CD1c-positive myeloid dendritic cell (primary cell): ENCODE results near the gene CD2AP.
"Not testable (repeated sequence)": the region's sequence is repeated elsewhere in the genome, so short reads cannot be mapped to it uniquely, and the experiment has no call there.

Experiments
- DNase-seq: peaks from one replicate; pipeline ENCODE4 v3.0.0-alpha.2; 2016; ENCODE audit errors: extremely low spot score

Gene CD2AP, protein sequence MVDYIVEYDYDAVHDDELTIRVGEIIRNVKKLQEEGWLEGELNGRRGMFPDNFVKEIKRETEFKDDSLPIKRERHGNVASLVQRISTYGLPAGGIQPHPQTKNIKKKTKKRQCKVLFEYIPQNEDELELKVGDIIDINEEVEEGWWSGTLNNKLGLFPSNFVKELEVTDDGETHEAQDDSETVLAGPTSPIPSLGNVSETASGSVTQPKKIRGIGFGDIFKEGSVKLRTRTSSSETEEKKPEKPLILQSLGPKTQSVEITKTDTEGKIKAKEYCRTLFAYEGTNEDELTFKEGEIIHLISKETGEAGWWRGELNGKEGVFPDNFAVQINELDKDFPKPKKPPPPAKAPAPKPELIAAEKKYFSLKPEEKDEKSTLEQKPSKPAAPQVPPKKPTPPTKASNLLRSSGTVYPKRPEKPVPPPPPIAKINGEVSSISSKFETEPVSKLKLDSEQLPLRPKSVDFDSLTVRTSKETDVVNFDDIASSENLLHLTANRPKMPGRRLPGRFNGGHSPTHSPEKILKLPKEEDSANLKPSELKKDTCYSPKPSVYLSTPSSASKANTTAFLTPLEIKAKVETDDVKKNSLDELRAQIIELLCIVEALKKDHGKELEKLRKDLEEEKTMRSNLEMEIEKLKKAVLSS

DNA sequence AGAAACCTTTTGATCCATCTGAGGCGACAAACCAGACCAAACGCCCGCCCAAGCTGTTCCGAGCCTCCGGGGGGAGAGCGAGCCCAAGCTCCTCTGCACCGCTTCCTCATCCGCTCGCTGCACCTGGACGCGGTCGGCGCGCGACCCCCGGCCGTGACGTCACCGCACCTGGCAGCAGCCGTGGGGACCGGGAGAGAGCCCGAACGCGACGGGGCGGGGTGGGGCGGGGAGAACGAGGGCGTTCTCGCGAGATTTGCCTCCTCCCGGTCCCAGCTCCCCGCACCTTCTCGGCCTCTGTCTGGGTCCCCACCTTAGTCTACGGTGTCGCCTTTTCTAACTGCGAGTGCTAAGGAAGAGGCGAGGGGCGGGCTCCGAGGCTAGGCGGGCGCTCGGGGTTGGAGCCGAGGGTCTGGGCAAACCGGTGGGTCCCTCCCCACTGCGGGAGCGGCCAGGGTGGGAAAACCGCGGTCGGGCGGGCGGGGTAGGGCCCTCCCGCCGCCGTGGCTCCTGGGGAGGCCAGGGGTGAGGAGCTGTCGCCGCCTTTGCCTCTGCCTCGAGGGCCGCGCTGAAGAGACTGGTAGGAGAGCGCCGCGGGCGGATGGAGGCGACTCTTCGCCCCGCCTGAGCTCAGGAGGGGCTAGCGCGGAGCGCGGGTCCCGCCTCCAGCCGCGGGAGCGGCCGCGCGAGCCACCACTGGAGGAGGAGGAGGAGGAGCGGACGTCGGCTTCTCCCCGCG, at the start of gene CD2AP:
CD2AP (plus strand) TSS at position 293 of the 736 bp plus-strand sequence. CDS start 456 bp downstream, outside the sequence.
- DNase-seq: peak; percentile 83

DNA sequence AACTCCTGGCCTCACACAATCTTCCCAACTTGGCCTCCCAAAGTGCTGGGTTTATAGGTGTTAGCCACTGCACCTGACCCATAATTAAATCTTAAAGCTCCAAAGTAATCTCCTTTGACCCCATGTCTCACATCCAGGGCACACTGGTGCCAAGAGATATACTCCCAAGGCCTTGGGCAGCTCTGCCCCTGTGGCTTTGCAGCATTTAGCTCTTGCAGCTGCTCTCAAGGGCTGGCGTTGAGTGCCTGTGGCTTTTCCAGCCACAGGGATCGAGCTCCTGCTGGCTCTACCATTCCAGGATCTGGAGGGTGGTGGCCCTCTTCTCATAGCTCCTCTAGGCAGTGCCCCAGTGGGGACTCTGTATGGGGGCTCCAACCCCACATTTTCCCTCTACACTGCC, 49.3 kb upstream of the CD2AP start:
- no peak for DNase-seq

DNA sequence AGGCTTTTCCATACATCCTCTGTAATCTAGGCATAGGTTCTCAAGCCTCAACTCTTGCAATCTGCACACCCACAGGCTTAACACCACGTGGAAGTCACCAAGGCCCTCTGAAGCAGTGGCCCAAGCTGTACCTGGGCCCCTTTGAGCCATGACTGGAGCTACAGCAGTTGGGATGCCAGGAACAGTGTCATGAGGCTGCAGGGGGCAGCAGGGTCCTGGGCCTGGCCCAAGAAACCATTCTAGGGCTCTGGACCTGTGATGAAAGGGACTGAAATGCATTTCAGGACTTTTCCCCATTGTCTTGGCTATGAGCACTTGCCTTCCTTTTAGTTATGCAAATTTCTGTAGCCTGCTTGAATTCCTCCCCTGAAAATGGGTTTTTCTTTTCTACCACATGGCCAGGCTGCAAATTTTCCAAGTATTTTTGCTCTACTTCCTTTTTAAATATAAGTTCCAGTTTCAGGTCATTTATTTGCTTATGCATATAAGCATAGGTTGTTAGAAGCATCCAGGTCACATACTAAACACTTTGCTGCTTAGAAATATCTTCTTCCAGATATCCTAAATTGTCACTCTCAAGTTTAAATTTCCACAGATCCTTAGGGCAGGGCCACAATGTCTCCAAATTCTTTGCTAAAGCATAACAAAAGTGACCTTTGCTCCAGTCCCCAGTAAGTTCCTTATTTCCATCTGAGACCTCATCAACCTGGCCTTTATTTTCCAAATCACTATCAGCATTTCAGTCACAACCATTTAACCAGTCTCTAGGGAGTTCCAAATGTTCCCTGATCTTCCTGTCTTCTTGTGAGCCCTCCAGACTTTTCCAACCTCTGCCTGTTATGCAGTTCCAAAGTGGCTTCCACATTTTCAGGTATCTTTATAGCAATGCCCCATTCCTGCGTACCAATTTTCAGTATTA, 48.6 kb upstream of the CD2AP start:
- DNase-seq: no peak

DNA sequence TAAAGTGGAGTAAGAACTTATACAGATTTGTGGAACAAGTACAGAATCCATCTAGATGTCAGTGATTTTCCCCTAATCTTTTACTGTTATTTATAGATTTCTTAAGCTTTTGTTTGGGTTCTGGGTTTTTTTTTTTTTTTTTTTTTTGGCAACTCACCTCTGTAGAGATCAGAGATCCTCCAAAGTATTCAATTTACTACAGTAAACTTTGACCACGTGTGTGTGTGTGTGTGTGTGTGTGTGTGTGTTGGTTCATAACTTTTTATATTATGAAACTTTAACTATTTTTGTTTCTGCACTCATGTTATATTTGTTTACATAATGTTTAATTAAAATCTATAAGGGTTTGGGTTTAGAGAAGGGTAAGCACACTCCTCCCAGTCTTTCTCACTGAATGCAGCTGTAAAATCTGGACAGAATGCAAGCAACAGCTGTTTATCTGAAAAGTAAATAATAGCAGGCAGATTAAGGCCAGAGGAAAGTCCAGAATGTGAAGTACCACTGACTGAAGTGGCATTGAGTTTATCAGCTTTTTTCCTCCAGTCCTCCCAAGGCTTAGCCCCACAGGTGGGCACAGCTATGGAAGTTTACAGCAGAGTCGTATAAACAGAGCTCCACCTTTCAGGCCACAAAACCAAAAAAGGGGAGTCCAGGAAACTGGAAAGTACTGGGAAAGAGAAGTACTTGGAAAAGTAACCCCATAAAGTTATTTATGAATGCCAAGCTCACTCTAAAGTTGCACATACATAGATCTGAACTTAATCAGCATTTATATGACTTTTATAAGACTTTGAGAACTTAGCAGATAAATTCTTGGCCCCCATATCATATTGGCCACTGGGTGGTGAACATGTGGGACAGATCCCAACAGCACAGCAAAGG, 43.0 kb upstream of the CD2AP start:
- no peak for DNase-seq

DNA sequence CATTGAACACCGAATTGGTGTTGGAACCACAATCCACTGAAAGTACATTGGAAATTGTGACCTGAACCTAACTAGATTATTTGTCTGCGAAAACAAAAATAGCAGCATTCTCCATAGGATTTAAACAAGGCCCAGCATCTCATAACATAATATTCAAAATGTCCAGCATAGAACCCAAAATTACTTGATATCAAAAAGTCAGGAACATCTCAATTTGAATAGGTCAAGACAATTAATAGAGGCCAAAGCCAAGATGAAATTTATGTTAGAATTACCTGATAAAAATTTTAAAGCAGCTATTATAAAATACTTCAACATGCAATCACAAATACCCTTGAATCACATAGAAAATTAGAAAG, 42.4 kb upstream of the CD2AP start:
- no peak for DNase-seq

DNA sequence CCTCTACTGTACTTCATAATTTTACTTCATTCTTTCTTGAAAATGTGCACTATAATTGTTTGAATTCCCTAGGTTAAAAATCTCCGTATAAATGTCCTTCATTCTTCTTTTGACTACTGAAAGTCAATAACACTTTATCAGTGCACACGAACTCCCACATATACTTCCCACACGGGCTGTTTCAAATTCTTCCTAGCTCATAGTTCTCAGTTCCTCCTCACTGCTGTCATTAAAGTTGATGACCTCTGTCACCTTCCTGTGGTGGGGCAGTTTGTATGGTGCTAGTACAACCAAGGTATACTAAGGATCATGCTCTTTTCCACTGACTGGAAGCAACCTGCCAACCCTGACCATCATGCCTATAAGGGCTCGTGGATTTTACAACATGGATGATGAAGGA, 40.0 kb upstream of the CD2AP start:
- DNase-seq: peak; percentile 88

DNA sequence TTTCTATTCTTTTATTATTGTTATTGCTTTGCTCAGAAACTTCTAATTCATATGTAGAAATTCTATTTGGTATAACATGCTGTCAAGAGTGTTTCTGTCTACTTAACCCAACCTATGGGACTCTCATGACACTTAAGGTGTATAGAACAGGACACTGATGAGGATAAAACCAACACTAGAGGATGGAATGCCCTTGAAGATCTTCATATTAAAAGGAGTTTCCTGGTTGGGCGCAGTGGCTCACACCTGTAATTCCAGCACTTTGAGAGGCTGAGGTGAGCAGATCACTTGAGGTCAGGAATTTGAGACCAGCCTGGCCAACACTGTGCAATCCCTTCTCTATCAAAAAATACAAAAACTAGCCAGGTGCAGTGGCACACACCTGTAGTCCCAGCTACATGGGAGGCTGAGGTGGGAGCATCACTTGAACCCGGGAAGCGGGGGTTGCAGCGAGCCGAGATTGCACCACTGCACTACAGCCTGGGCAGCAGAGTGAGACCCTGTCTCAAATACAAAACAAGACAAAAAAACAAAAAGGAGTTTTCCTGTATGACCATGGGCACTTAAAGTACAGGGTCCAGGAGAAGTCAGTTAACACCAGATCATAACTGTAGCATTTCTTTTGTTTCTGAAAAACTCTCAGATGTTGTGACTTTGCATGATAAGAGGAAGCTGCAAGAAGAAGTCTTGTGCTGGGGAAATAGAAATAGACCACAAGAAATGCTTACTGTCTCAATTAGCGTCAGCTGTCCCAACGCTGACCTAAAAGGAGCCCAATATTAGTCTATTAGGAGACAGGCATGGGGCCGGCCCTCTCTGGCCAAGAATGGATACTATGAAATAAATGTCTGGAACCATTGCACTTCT, 38.9 kb upstream of the CD2AP start:
- peak; percentile 75 for DNase-seq

DNA sequence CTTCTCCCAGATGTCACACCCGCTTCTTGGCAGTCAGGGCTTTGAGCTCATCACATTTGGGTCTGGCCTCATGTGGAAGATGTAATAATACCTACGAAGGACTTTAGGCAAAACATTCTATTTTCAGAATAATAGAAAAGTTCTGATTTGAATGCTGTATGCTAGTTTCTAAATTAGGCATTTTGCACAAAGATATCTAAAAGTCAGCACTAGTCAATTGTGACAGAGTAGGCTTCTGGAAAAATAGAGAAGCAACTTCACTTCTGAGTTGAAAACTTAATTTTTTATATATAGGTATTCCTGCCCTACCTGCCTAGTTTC, 38.3 kb upstream of the CD2AP start:
- no peak for DNase-seq

DNA sequence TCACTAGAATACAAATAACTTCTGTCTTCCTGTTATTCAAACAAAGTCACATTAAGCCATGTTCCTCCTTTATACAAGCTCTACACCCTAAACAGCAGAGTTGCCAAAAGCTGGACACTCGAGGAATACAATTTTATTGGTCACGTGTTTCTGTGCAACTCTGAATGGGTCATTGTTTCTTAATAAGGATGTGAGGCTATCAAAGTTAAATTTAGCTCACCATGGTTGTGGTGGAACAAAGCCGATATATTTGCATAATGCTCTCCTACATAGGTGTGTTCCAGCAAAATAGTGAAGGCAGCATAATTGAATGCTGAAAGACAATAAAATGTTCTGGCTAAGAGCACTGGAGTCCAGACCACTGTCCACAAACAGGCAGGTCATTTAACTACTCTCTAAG, 36.9 kb upstream of the CD2AP start:
- peak; percentile 39 for DNase-seq

DNA sequence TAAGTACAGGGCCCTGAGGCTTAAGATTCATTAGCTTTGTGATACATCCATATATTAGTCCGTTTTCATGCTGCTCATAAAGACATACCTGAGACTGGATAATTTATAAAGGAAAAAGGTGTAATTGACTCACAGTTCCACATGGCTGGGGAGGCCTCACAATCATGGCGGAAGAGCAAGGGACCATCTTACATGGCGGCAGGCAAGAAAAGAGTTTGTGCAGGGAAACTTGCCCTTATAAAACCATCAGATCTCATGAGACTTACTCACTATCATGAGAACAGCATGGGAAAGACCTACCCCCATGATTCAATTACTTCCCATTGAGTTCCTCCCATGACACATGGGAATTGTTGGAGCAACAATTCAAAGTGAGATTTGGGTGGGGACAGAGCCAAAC, 32.6 kb upstream of the CD2AP start:
- DNase-seq: not testable (repeated sequence)

DNA sequence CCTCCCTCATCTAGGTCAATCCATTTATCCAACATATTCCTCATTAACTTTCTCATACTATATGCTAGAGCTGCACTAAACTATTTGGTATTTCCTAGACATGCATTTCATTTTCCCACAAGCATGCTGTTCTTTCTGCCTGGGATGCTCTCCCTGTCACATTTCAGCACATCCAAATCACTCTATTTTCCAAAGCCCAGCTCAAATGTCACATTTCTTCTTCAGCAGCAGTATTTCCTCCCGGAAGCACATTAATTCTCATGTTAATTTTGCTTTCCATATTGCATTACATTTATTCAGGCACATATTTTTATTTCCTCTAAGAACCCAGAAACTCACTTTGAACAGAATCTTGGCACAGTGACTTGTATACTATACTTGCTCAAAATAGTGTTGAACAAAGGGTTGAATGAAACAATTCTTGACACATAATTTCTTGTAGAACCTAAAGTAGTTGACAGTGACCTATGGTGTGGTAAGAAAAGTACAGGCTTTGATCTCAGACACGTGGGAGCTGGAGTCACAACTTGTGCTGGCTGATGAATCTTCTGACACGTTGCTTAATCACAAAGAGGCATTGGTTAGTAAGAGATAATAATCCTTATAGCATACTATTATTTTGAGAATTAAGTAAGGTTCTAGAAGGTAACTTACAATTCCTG, 30.8 kb upstream of the CD2AP start:
- no peak for DNase-seq

DNA sequence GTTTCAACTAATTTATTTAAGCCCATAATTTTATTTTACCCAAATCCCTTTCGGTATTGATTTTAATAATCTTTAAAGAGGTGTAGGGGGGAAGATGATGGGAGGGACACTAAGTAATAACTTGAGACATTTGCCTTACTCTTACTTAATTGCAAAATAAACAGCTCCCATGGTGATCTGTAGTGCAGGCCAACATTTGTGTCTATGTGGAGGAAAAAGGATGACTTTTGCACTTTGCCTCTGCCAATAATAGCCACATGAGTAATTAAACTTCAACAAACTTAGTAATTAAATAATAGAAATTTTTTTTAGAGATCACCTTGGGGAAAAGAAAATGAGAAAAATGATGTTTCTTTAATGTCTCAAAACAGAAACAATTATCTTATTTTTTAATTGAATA, 29.9 kb upstream of the CD2AP start:
- DNase-seq: no peak

DNA sequence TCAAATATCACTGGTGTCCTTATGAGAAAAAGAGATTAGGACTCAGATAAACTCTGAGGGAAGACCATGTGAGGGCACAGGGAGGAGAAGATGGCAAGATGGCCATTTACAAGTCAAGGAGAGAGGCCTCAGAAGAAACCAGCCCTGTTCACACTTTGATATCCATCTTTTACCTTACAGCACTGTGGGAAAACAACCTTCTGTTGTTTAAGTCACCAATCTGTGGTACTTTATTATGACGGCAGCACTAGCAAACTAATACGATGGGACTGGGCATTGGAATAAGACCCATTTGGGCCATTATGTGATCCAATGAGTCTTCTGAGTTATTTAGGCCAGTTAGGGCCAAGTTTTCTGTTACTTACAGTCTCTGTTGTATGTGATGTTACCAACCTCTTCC, 26.4 kb upstream of the CD2AP start:
- no peak for DNase-seq

DNA sequence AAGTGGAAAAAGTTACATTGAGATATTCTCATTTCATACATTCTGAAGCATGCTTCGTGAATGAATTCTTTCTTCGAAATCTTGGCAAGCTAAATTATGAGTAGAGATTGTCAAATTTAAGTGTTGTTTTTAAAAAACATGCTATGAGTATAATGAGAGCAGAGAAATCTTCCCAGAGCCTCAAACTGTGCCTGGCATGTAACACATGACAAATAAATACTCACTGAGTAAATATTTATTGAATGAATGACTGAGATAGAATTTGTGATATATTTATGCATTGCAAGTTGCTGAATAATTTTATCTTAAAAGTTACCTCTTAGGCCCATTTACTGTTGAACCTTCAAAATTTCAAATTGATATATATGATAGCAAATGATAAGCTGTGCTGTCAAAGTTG, 24.7 kb upstream of the CD2AP start:
- no peak for DNase-seq

DNA sequence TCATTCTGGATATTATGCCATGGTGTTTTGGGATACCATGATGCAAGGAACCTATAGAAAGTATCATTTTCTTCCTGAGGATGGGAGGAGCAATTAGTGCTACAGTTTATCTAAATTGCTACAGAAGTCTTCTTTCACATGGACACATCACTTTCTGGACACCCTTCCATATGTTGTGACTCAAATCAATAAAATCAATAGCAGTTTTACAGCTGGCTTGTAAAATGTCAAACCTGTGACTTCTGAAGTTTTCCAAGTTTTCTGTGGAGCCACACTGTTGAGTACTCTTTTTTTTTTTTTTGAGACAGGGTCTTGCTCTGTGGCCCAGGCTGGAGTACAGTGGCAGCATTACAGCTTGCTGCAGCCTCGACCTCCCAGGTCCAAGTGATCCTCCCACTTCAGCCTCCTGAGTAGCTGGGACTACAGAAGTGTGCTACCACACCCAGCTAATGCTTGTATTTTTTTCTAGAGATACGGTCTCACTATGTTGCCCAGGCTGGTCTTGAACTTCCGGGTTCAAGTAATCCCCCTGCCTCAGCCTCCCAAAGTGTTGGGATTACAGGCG, 24.1 kb upstream of the CD2AP start:
- DNase-seq: no peak

DNA sequence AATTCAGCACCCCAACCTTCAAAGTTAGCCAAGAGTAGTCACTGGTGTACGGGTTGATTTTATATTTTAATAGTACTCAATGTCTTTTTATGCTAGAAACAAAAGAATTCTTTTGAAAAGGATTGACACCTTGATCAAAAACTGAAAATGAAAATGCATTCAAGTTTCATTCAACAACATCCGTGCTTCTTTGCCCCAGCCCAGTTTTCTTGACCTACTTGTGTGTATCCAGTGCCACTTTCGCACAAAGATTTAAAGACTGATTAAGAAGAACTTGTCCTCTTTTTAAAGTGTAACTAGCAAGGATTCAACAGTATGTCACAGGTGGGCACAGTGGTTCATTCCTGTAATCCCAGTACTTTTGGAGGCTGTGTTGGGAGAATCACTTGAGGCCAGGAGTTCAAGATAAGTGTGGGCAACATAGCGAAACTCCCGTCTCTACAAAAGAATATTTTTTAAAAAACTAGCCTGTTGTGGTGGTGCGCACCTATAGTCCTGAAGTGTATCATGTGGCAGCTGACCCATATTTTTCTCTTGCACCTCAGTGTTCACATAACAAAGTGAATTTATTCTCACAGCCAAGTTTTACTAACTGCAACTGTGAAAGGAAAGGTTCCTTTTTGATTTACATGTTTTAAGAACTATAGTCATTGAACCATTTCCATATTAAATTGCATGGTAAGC, 22.7 kb upstream of the CD2AP start:
- no peak for DNase-seq

DNA sequence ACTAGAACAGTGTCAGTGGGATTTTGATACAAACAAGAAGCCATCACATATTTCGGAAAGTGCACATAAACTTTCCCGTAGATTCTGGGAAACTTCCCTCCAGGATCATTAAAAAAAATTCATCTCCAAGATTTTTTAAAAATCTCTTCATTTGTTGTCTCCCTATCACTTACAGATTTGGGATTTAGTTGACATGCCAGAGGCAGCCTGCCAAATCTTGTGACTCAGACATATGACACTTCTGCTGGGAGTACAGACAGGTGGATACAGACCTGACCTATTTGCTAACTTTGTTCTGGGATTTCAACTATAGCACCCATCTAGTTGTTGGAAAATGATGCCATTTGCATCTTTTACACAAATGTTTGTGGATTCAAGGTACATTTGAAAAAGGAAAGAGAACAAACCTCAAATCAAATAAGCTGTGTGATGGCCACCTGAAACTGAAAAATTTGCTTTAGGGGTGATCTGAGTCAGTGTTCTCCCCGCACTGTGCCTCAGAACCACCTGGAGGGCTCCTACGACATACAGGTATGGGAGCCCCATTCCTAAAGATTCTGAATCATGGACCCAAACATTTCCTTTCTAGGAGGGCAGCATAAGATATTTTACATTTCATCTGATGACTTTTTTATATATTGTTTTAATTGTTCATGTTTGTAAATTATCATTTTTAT, 21.9 kb upstream of the CD2AP start:
- no peak for DNase-seq

DNA sequence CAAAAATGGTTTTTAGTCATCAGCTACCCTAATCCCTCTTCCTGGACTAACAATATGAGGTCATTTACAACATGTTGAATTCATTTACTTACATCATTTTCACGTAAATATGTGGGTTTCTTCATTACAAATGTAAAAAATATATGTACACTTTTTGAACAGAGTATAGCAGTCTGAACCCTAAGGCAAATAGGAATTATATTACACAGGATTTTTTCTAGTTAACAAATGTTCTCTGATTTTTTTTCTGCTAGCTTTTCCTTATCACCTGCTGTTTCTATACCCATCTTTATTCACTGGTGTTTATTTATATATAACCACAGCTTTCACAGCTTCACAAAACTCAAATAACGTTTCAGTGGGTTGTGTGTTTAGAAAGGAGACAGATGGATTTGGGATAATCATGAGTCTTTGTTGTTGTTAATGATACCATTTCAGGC, 21.0 kb upstream of the CD2AP start:
- DNase-seq: no peak
